ENCODE results near the gene KHDRBS1. TPM values are rescaled to one million over a fixed set of nuclear protein-coding genes. Genes with fewer than 3 reads are reported as not detected.
A peak's percentile ranks its signal among the peaks of the same experiment; 100 is the strongest.

Gene KHDRBS1
- total and polyA plus RNA-seq, 3 experiments from 2014 or later, result 117 to 210 (median 210) TPM

- Histone ChIP-seq H3K27ac (ENCODE audit: low read depth, low read length) (no peak overlapping the region), H3K36me3 (ENCODE audit: insufficient read depth, low read length) (peaks cover 68% of the 10 kb centered on the region), H3K9me3 (ENCODE audit: low read length) (no peaks in the 10 kb centered on the region), H3K4me3 (ENCODE audit: low read length) (no peak overlapping the region), H3K27me3 (ENCODE audit: insufficient read depth, low read length, poor library complexity, severe bottlenecking) (no peaks in the 10 kb centered on the region), H3K4me1 (ENCODE audit: insufficient read depth, low read length) (peaks cover 6% of the 10 kb centered on the region)
- CTCF ChIA-PET, result interaction anchor here (1.3 kb wide), 1 partner anchor 122 kb away, joined by 3 read pairs; no protein-coding TSS in a partner anchor
- POLR2A ChIA-PET, result interaction anchor here (0.6 kb wide), 2 partner anchors 112 to 340 kb away, joined by 4 to 5 read pairs; no protein-coding TSS in a partner anchor
- no peaks in the 10 kb centered on the region for H3K27me3 Mint-ChIP-seq
- no peaks in the 10 kb centered on the region for H3K9me3 Mint-ChIP-seq
- peaks cover 36 to 51% (median 46%) of the 10 kb centered on the region in 3 donors for H3K4me1 Mint-ChIP-seq
- peak overlapping the region in 6 of 8 donors; percentile 44 to 79 (median 64) for H3K27ac Mint-ChIP-seq
- H3K36me3 Mint-ChIP-seq, result peaks cover 7 to 83% (median 34%) of the 10 kb centered on the region in 3 donors
- peak in 1 of 5 donors; percentile 44 for DNase-seq
- H3K4me3 Mint-ChIP-seq, result no peak overlapping the region
Measured at GRCh38 chr1:32035119-32035518, 21.5 kb downstream of the KHDRBS1 start.

DNA sequence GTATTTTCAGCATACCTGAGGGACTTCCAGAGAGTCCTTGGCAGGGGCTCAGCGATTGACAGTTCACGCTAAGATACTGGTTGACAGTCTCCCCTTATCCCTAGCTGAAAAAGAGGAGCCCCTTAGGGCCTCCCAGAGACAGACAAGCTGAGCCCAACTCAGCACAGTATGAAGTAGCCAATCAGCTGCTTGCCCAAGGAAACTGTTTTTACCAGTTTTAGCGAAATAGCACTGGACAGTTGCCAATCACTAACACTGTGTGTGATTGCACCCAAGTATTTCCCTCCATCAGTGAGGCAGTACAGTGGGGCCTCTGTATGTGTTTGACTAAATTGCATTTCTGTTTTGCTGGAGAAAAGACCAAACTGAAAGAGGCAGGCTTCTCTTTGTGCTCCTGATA lies 27.0 kb downstream of the KHDRBS1 start:
- ChIA-PET CTCF (no interaction called here), POLR2A (no interaction called here)
- Histone ChIP-seq H3K27ac (ENCODE audit: low read depth, low read length) (no peak overlapping the region), H3K4me1 (ENCODE audit: insufficient read depth, low read length) (peaks cover under 1% of the 10 kb centered on the region), H3K36me3 (ENCODE audit: insufficient read depth, low read length) (peaks cover 55% of the 10 kb centered on the region), H3K9me3 (ENCODE audit: low read length) (no peaks in the 10 kb centered on the region), H3K4me3 (ENCODE audit: low read length) (no peak overlapping the region), H3K27me3 (ENCODE audit: insufficient read depth, low read length, poor library complexity, severe bottlenecking) (no peaks in the 10 kb centered on the region)
- Mint-ChIP-seq H3K4me3 (no peak overlapping the region), H3K27me3 (no peaks in the 10 kb centered on the region), H3K27ac (no peak overlapping the region), H3K36me3 (peaks cover 3 to 76% (median 25%) of the 10 kb centered on the region in 3 donors), H3K4me1 (peaks cover 2 to 8% (median 4%) of the 10 kb centered on the region in 3 donors), H3K9me3 (no peaks in the 10 kb centered on the region)
- DNase-seq, result no peak

DNA sequence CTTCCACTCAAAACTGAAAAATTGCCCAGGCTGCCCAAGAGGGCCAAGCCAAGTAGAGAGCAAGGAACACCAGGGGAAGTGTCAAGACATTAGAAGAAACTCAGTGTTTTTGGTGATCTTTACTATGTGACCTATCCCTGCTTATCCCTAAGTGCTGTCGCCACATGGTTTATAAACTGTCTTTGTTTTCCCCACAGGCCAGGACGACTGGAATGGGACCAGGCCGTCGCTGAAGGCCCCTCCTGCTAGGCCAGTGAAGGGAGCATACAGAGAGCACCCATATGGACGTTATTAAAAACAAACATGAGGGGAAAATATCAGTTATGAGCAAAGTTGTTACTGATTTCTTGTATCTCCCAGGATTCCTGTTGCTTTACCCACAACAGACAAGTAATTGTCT lies 28.7 kb downstream of the KHDRBS1 start:
- no peaks in the 10 kb centered on the region for H3K27me3 Mint-ChIP-seq
- H3K4me1 ChIP-seq (ENCODE audit: insufficient read depth, low read length), result no peaks in the 10 kb centered on the region
- ChIA-PET POLR2A (no interaction called here), CTCF (no interaction called here)
- no peak overlapping the region for H3K27ac ChIP-seq (ENCODE audit: low read depth, low read length)
- peaks cover 0 to 1% (median 0%) of the 10 kb centered on the region in 3 donors for H3K4me1 Mint-ChIP-seq
- H3K4me3 Mint-ChIP-seq, result no peak overlapping the region
- H3K36me3 ChIP-seq (ENCODE audit: insufficient read depth, low read length), result peaks cover 53% of the 10 kb centered on the region
- H3K27me3 ChIP-seq (ENCODE audit: insufficient read depth, low read length, poor library complexity, severe bottlenecking), result no peaks in the 10 kb centered on the region
- no peaks in the 10 kb centered on the region for H3K9me3 ChIP-seq (ENCODE audit: low read length)
- DNase-seq, result no peak
- H3K9me3 Mint-ChIP-seq, result no peaks in the 10 kb centered on the region
- H3K4me3 ChIP-seq (ENCODE audit: low read length), result no peak overlapping the region
- peaks cover 3 to 78% (median 21%) of the 10 kb centered on the region in 3 donors for H3K36me3 Mint-ChIP-seq
- no peak overlapping the region for H3K27ac Mint-ChIP-seq

DNA sequence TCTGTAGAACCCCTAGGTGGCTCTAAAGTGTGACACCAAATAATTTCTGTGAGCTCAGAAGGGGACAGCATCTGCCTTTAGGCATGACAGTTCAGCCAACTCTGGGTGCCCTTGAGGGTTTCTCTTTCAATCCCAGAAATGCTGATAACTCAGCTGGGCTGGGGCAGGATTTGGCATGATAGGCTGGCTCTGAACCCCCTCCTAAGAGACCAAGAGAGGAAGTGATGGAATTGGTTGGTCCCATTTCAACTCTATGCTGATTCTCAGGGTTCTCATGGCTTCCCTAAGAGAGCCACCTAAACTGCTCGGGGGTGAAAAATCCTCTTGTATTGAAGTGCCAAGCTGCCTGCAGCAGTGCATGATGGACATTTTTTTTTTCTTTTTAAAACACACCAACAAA lies 30.6 kb downstream of the KHDRBS1 start:
- Mint-ChIP-seq H3K27ac (peak overlapping the region in 1 of 8 donors; percentile 42), H3K4me3 (no peak overlapping the region), H3K9me3 (no peaks in the 10 kb centered on the region), H3K4me1 (no peaks in the 10 kb centered on the region), H3K36me3 (peaks cover 3 to 78% (median 18%) of the 10 kb centered on the region in 3 donors), H3K27me3 (no peaks in the 10 kb centered on the region)
- Histone ChIP-seq H3K27ac (ENCODE audit: low read depth, low read length) (no peak overlapping the region), H3K36me3 (ENCODE audit: insufficient read depth, low read length) (peaks cover 36% of the 10 kb centered on the region), H3K4me3 (ENCODE audit: low read length) (no peak overlapping the region), H3K9me3 (ENCODE audit: low read length) (no peaks in the 10 kb centered on the region), H3K4me1 (ENCODE audit: insufficient read depth, low read length) (no peaks in the 10 kb centered on the region), H3K27me3 (ENCODE audit: insufficient read depth, low read length, poor library complexity, severe bottlenecking) (no peaks in the 10 kb centered on the region)
- POLR2A ChIA-PET, result no interaction called here
- CTCF ChIA-PET, result no interaction called here
- no peak for DNase-seq

- CTCF ChIA-PET, result no interaction called here
- H3K4me1 ChIP-seq (ENCODE audit: insufficient read depth, low read length), result no peaks in the 10 kb centered on the region
- Mint-ChIP-seq H3K36me3 (peaks cover 3 to 72% (median 14%) of the 10 kb centered on the region in 3 donors), H3K27ac (peak overlapping the region in 2 of 8 donors; percentile 2 to 37), H3K4me3 (no peak overlapping the region), H3K9me3 (no peaks in the 10 kb centered on the region), H3K4me1 (no peaks in the 10 kb centered on the region), H3K27me3 (no peaks in the 10 kb centered on the region)
- no peaks in the 10 kb centered on the region for H3K27me3 ChIP-seq (ENCODE audit: insufficient read depth, low read length, poor library complexity, severe bottlenecking)
- no peak overlapping the region for H3K4me3 ChIP-seq (ENCODE audit: low read length)
- no peaks in the 10 kb centered on the region for H3K9me3 ChIP-seq (ENCODE audit: low read length)
- POLR2A ChIA-PET, result interaction anchor here (0.6 kb wide), 2 partner anchors 62 to 762 kb away, joined by 3 to 4 read pairs; no protein-coding TSS in a partner anchor
- peaks cover 29% of the 10 kb centered on the region for H3K36me3 ChIP-seq (ENCODE audit: insufficient read depth, low read length)
- H3K27ac ChIP-seq (ENCODE audit: low read depth, low read length), result no peak overlapping the region
- DNase-seq, result no peak
Measured at GRCh38 chr1:32045772-32046171, 32.1 kb downstream of the KHDRBS1 start.

DNA sequence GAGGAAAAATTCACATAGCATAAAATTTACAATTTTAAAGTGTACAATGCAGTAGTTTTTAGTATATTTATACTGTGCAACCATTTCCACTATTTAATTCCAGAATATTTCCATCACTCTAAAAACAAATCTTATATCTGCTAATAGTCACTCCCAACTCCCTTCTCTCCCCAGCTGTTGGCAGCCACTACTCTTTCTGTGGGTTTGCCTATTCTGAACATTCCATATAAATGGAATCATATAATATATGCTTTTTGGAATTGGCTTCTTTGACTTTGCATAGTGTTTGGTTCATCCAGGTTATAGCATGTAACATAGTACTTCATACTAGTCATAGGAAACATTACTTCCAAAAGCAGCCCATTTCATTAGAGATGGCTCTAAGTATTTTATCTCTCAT lies 34.0 kb downstream of the KHDRBS1 start:
- CTCF ChIA-PET, result no interaction called here

DNA sequence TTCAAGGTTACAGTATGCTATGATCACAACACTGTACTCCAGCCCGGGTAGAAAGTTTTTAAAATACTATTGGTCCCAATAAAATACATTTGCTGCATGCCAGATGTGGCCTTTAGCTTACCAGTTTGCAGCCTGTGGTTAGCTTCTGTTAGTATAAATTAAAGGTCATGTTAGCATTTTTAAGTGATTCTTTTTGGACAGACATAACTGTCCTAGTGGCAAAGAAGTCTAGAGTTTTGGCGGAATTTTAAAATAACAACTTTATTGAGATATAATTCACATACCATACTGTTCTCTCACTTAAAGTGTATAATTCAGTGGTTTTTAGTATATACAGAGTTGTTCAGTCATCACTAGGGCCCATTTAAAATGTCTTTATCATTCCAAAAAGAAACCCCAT lies 34.8 kb downstream of the KHDRBS1 start:
- H3K27ac ChIP-seq (ENCODE audit: low read depth, low read length), result no peak overlapping the region
- DNase-seq, result no peak
- peaks cover 0 to 3% (median 0%) of the 10 kb centered on the region in 3 donors for H3K4me1 Mint-ChIP-seq
- no peaks in the 10 kb centered on the region for H3K27me3 Mint-ChIP-seq
- no peaks in the 10 kb centered on the region for H3K27me3 ChIP-seq (ENCODE audit: insufficient read depth, low read length, poor library complexity, severe bottlenecking)
- H3K9me3 Mint-ChIP-seq, result no peaks in the 10 kb centered on the region
- no peaks in the 10 kb centered on the region for H3K4me1 ChIP-seq (ENCODE audit: insufficient read depth, low read length)
- H3K36me3 Mint-ChIP-seq, result peaks cover 0 to 78% (median 13%) of the 10 kb centered on the region in 3 donors
- H3K4me3 Mint-ChIP-seq, result no peak overlapping the region
- H3K4me3 ChIP-seq (ENCODE audit: low read length), result no peak overlapping the region
- H3K27ac Mint-ChIP-seq, result peak overlapping the region in 3 of 8 donors; percentile 31 to 73 (median 58)
- H3K36me3 ChIP-seq (ENCODE audit: insufficient read depth, low read length), result peaks cover 22% of the 10 kb centered on the region
- CTCF ChIA-PET, result no interaction called here
- H3K9me3 ChIP-seq (ENCODE audit: low read length), result no peaks in the 10 kb centered on the region
- POLR2A ChIA-PET, result interaction anchor here (0.5 kb wide), 1 partner anchor 59 kb away, joined by 4 read pairs; the partner anchor contains the start of gene KPNA6

More for the DNA sequence above, 34.0 kb downstream of the KHDRBS1 start:
- Mint-ChIP-seq H3K4me3 (no peak overlapping the region), H3K27ac (peak overlapping the region in 4 of 8 donors; percentile 43 to 82 (median 70)), H3K27me3 (no peaks in the 10 kb centered on the region), H3K9me3 (no peaks in the 10 kb centered on the region), H3K36me3 (peaks cover 0 to 72% (median 12%) of the 10 kb centered on the region in 3 donors), H3K4me1 (peaks cover 0 to 3% (median 0%) of the 10 kb centered on the region in 3 donors)
- Histone ChIP-seq H3K4me1 (ENCODE audit: insufficient read depth, low read length) (no peaks in the 10 kb centered on the region), H3K27ac (ENCODE audit: low read depth, low read length) (no peak overlapping the region), H3K27me3 (ENCODE audit: insufficient read depth, low read length, poor library complexity, severe bottlenecking) (no peaks in the 10 kb centered on the region), H3K36me3 (ENCODE audit: insufficient read depth, low read length) (peaks cover 22% of the 10 kb centered on the region), H3K4me3 (ENCODE audit: low read length) (no peak overlapping the region), H3K9me3 (ENCODE audit: low read length) (no peaks in the 10 kb centered on the region)
- no peak for DNase-seq
- POLR2A ChIA-PET, result no interaction called here

DNA sequence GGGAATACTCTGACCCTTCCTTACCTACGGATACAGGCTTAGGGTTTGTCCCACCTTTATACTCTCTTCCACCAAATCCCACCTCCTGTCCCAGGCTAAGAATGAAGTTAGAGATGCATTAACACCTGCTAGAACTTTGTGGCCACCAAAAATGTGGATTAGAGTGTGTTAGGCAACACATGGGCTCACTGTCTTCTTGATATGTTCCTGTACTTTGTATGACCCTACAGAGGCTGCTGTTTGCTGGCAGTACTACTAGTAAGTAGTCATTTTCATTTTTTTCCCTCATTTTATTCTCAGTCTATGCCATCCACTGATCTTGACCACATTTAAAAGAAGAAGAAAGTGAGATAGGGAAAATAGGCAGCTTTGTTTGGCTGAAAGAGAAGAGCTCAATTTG lies 38.0 kb downstream of the KHDRBS1 start:
- no peak overlapping the region for H3K4me3 Mint-ChIP-seq
- Histone ChIP-seq H3K4me1 (ENCODE audit: insufficient read depth, low read length) (no peaks in the 10 kb centered on the region), H3K27ac (ENCODE audit: low read depth, low read length) (no peak overlapping the region), H3K4me3 (ENCODE audit: low read length) (no peak overlapping the region), H3K27me3 (ENCODE audit: insufficient read depth, low read length, poor library complexity, severe bottlenecking) (no peaks in the 10 kb centered on the region), H3K9me3 (ENCODE audit: low read length) (no peaks in the 10 kb centered on the region), H3K36me3 (ENCODE audit: insufficient read depth, low read length) (peaks cover 28% of the 10 kb centered on the region)
- CTCF ChIA-PET, result interaction anchor here (1.1 kb wide), 1 partner anchor 13 kb away, joined by 3 read pairs; no protein-coding TSS in a partner anchor
- no peaks in the 10 kb centered on the region for H3K27me3 Mint-ChIP-seq
- DNase-seq, result no peak
- no peak overlapping the region for H3K27ac Mint-ChIP-seq
- peaks cover 0 to 79% (median 12%) of the 10 kb centered on the region in 3 donors for H3K36me3 Mint-ChIP-seq
- POLR2A ChIA-PET, result no interaction called here
- H3K4me1 Mint-ChIP-seq, result peaks cover 0 to 3% (median 0%) of the 10 kb centered on the region in 3 donors
- no peaks in the 10 kb centered on the region for H3K9me3 Mint-ChIP-seq
